ENCODE results near the gene OVAAL.

Gene OVAAL

DNA sequence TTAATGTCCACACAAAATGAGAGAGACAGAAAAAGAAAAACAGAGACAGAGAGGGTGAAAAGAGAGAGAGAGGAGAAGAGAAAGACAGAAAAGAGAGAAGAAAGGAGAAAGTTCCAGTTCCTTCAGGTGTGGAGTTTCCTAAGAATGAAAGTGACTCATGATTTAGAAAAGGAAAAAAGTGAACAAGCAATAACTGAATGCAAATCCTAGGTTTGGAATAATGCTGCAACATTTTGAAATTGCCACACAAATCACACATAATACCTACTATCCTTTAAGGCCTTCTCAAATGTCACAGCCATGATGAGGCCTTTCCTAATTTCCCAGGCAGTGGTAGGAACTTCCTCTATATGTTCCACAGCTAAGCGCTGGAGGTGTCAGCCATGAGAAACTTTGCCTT, 41.6 kb downstream of the OVAAL start:
- DNase-seq (ENCODE audit: low spot score): no peak
- Histone ChIP-seq H3K4me3 (ENCODE audit: severe bottlenecking) (no peak overlapping the region), H3K27me3 (ENCODE audit: insufficient read depth, poor library complexity, severe bottlenecking) (no peaks in the 10 kb centered on the region), H3K9me3 (ENCODE audit: severe bottlenecking) (no peaks in the 10 kb centered on the region), H3K27ac (ENCODE audit: poor library complexity, severe bottlenecking) (no peak overlapping the region), H3K36me3 (ENCODE audit: low read depth) (no peaks in the 10 kb centered on the region), H3K4me1 (ENCODE audit: insufficient read depth, poor library complexity, severe bottlenecking) (no peaks in the 10 kb centered on the region)
- no peak for ATAC-seq (ENCODE audit: low read depth)
- TF ChIP-seq CTCF (IDR thresholded peaks at IDR 0.05; ENCODE audit: poor library complexity, severe bottlenecking): no peak

- no peak overlapping the region for H3K4me3 ChIP-seq (ENCODE audit: severe bottlenecking)
- no peaks in the 10 kb centered on the region for H3K9me3 ChIP-seq (ENCODE audit: severe bottlenecking)
- no peak for TF ChIP-seq CTCF (IDR thresholded peaks at IDR 0.05; ENCODE audit: poor library complexity, severe bottlenecking)
- DNase-seq (ENCODE audit: low spot score): no peak
- no peaks in the 10 kb centered on the region for H3K27me3 ChIP-seq (ENCODE audit: insufficient read depth, poor library complexity, severe bottlenecking)
- no peaks in the 10 kb centered on the region for H3K4me1 ChIP-seq (ENCODE audit: insufficient read depth, poor library complexity, severe bottlenecking)
- ATAC-seq (ENCODE audit: low read depth): no peak
- H3K36me3 ChIP-seq (ENCODE audit: low read depth): no peaks in the 10 kb centered on the region
- no peak overlapping the region for H3K27ac ChIP-seq (ENCODE audit: poor library complexity, severe bottlenecking)
These were observed 42.7 kb downstream of the OVAAL start for GRCh38 chr1:180601512-180601911.

DNA sequence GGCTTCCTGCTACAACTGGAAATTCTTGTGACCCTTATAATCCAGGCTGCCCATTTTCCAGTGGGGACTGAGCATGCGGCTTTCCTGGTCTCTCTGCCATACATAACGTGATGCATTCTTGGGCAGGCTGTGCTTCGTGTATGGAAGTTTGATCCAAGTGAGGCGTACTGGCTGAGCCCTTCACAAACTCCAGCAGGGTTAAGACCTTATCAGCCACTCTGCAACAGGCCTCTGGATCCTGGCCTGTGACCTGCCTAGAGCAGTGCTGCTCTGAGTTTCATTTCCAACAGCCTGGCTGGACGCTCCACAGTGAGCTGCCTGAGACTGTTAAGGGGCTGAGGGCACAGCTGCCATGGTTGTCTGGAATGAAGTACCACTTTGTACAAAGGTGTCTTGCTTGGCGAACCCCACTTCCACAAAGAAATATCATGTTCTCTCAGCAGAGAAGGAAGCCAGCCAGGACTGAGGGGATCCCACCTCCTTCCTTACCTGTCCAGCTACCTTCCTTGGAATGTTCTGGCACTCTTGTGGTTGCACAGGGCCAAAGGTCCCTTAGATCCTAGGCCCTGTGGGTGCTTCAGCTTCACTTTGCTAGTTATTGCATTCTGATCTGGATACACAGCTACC, 44.6 kb downstream of the OVAAL start:
- H3K9me3 ChIP-seq (ENCODE audit: severe bottlenecking): no peaks in the 10 kb centered on the region
- H3K27me3 ChIP-seq (ENCODE audit: insufficient read depth, poor library complexity, severe bottlenecking): no peaks in the 10 kb centered on the region
- TF ChIP-seq CTCF (IDR thresholded peaks at IDR 0.05; ENCODE audit: poor library complexity, severe bottlenecking): no peak
- H3K36me3 ChIP-seq (ENCODE audit: low read depth): no peaks in the 10 kb centered on the region
- DNase-seq (ENCODE audit: low spot score): no peak
- H3K27ac ChIP-seq (ENCODE audit: poor library complexity, severe bottlenecking): no peak overlapping the region
- ATAC-seq (ENCODE audit: low read depth): no peak
- no peak overlapping the region for H3K4me3 ChIP-seq (ENCODE audit: severe bottlenecking)
- no peaks in the 10 kb centered on the region for H3K4me1 ChIP-seq (ENCODE audit: insufficient read depth, poor library complexity, severe bottlenecking)

DNA sequence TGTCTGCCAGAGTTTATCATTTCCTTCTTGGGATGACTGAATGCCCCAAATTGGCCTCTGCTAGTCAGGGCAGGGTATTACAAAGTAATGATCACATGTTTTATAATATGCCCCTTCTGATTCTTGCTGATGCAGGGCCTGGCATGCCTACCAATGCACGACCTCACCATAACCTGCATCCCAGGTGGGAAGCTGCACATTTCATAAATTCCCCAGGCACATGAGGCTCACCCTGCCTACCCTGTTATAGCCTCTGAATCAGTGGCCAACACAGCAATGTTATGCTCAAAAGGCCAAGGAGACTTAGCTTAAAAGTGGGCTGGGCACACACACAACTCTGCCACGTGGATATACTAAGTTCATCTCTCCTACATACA, 45.1 kb downstream of the OVAAL start:
- no peak for DNase-seq (ENCODE audit: low spot score)
- no peaks in the 10 kb centered on the region for H3K4me1 ChIP-seq (ENCODE audit: insufficient read depth, poor library complexity, severe bottlenecking)
- no peak for ATAC-seq (ENCODE audit: low read depth)
- TF ChIP-seq CTCF (IDR thresholded peaks at IDR 0.05; ENCODE audit: poor library complexity, severe bottlenecking): no peak
- no peak overlapping the region for H3K4me3 ChIP-seq (ENCODE audit: severe bottlenecking)
- no peaks in the 10 kb centered on the region for H3K36me3 ChIP-seq (ENCODE audit: low read depth)
- H3K9me3 ChIP-seq (ENCODE audit: severe bottlenecking): no peaks in the 10 kb centered on the region
- no peak overlapping the region for H3K27ac ChIP-seq (ENCODE audit: poor library complexity, severe bottlenecking)
- no peaks in the 10 kb centered on the region for H3K27me3 ChIP-seq (ENCODE audit: insufficient read depth, poor library complexity, severe bottlenecking)

- H3K9me3 ChIP-seq (ENCODE audit: severe bottlenecking): no peaks in the 10 kb centered on the region
- TF ChIP-seq CTCF (IDR thresholded peaks at IDR 0.05; ENCODE audit: poor library complexity, severe bottlenecking): no peak
- no peaks in the 10 kb centered on the region for H3K36me3 ChIP-seq (ENCODE audit: low read depth)
- H3K4me1 ChIP-seq (ENCODE audit: insufficient read depth, poor library complexity, severe bottlenecking): peaks cover 2% of the 10 kb centered on the region
- no peak overlapping the region for H3K4me3 ChIP-seq (ENCODE audit: severe bottlenecking)
- DNase-seq (ENCODE audit: low spot score): no peak
- ATAC-seq (ENCODE audit: low read depth): no peak
- H3K27me3 ChIP-seq (ENCODE audit: insufficient read depth, poor library complexity, severe bottlenecking): no peaks in the 10 kb centered on the region
- H3K27ac ChIP-seq (ENCODE audit: poor library complexity, severe bottlenecking): no peak overlapping the region
These were observed 47.4 kb downstream of the OVAAL start for GRCh38 chr1:180606155-180606554.

Measured in RWPE2 (cell line).